Gastroesophageal sphincter (tissue), 3 donors: ENCODE measurements around the gene NARF.

Experiments used
- EP300 ChIP-seq: sonication (generic); formaldehyde crosslinking; IDR thresholded peaks from one replicate; pipeline ENCODE4 v1.6.1; 2017; ENCODE audit warnings: antibody characterized with exemption, mild to moderate bottlenecking
- POLR2A ChIP-seq, 2 donors: fragments of 450-650 bp; IDR thresholded peaks; one replicate each; pipeline ENCODE4 v1.6.1; 2017; ENCODE audit warnings: antibody characterized with exemption in 2 of 2, mild to moderate bottlenecking in 2 of 2, moderate library complexity in 1 of 2
- POLR2AphosphoS5 ChIP-seq: sonication (generic); formaldehyde crosslinking; IDR thresholded peaks from one replicate; pipeline ENCODE4 v1.6.1; 2017; ENCODE audit warnings: antibody characterized with exemption
- TF ChIP-seq, protein P1 (sequence below), 4 experiments: fragments of 200-600 bp in 2 of 4; fragments of 450-650 bp in 2 of 4; sonication (generic) in 1 of 4; IDR thresholded peaks; one replicate each; pipeline ENCODE4 v1.5.1; 2017 to 2019; ENCODE audit warnings: antibody characterized with exemption in 4 of 4, mild to moderate bottlenecking in 2 of 4, moderate library complexity in 2 of 4

- TF ChIP-seq POLR2AphosphoS5 (no peak), EP300 (no peak), POLR2A (IDR thresholded peaks at IDR 0.05) (no peak)
- TF ChIP-seq, protein P1, sequence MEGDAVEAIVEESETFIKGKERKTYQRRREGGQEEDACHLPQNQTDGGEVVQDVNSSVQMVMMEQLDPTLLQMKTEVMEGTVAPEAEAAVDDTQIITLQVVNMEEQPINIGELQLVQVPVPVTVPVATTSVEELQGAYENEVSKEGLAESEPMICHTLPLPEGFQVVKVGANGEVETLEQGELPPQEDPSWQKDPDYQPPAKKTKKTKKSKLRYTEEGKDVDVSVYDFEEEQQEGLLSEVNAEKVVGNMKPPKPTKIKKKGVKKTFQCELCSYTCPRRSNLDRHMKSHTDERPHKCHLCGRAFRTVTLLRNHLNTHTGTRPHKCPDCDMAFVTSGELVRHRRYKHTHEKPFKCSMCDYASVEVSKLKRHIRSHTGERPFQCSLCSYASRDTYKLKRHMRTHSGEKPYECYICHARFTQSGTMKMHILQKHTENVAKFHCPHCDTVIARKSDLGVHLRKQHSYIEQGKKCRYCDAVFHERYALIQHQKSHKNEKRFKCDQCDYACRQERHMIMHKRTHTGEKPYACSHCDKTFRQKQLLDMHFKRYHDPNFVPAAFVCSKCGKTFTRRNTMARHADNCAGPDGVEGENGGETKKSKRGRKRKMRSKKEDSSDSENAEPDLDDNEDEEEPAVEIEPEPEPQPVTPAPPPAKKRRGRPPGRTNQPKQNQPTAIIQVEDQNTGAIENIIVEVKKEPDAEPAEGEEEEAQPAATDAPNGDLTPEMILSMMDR (IDR thresholded peaks at IDR 0.05), result no peak
These were observed 18.6 kb upstream of the NARF start for GRCh38 chr17:82439829-82440365.
